Peyer's patch (tissue), 4 donors: ENCODE data around the gene LEKR1.

ENCODE experiments used
- POLR2A ChIP-seq, 2 donors: fragments of 450-650 bp; IDR thresholded peaks; one replicate each; pipeline ENCODE4 v1.5.1; 2017; ENCODE audit warnings: antibody characterized with exemption in 2 of 2, mild to moderate bottlenecking in 2 of 2, moderate library complexity in 2 of 2
- TF ChIP-seq, protein P1 (sequence below), 6 experiments: fragments of 450-650 bp in 4 of 6; fragments of 200-600 bp in 2 of 6; sonication (generic) in 1 of 6; IDR thresholded peaks; one replicate each; pipeline ENCODE4 v1.5.1; 2017 to 2019; ENCODE audit warnings: antibody characterized with exemption in 6 of 6, mild to moderate bottlenecking in 3 of 6, moderate library complexity in 1 of 6

DNA sequence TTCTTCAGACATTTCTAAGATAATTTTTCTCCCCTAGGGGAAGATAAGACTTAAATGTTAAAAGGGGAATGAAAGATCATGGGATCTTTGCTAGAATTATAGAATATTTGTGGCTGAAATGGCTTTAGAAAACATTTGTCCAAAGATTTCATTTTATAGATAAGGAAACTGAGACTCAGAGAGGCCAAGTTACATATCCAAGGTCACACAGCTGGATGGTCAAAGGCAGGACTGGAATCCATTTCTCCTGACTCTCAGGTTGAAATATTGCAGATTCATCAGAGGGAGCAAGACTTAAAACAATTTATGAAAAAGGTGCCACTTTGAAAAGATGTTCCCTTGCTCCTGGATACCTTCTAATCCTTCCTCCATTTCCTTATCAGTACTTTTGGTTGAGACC, 19.5 kb upstream of the LEKR1 start:
- no peak for TF ChIP-seq POLR2A (IDR thresholded peaks at IDR 0.05)
- TF ChIP-seq, protein P1, sequence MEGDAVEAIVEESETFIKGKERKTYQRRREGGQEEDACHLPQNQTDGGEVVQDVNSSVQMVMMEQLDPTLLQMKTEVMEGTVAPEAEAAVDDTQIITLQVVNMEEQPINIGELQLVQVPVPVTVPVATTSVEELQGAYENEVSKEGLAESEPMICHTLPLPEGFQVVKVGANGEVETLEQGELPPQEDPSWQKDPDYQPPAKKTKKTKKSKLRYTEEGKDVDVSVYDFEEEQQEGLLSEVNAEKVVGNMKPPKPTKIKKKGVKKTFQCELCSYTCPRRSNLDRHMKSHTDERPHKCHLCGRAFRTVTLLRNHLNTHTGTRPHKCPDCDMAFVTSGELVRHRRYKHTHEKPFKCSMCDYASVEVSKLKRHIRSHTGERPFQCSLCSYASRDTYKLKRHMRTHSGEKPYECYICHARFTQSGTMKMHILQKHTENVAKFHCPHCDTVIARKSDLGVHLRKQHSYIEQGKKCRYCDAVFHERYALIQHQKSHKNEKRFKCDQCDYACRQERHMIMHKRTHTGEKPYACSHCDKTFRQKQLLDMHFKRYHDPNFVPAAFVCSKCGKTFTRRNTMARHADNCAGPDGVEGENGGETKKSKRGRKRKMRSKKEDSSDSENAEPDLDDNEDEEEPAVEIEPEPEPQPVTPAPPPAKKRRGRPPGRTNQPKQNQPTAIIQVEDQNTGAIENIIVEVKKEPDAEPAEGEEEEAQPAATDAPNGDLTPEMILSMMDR (IDR thresholded peaks at IDR 0.05), result no peak
